ENCODE measurements around the gene PCARE. TPM values are rescaled to one million over a fixed set of nuclear protein-coding genes. Genes with fewer than 3 reads are reported as not detected.
A peak's percentile ranks its signal among the peaks of the same experiment; 100 is the strongest.

The PCARE gene
- polyA plus RNA-seq, 1 experiment = not detected

DNA sequence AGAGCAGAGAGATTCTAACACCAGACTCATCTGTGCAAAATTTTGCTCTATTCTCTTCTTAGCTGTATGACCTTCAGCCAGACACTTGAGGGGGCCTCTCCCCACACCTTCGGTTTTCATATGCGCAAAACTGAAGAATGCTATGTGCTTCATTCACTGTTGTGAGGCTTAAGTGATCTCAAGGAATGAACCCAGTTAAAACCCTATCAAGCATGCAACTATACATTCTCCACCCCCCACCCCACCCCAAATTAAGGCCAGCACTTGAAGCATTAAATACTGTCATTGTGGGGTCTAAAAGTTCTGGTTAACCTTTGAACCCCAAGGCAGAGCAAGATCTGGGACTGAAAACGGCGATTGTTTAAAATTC lies 10.0 kb downstream of the PCARE start:
- Histone ChIP-seq H3K27me3 (ENCODE audit: control insufficient read depth, insufficient read depth, low read length) (peaks cover 5% of the 10 kb centered on the region), H3K9me3 (ENCODE audit: control insufficient read depth, insufficient read depth, low read length) (no peaks in the 10 kb centered on the region), H3K4me3 (ENCODE audit: low read depth, low read length) (no peak overlapping the region), H3K27ac (ENCODE audit: low read depth, low read length) (no peak overlapping the region)
- TF ChIP-seq, protein P1, sequence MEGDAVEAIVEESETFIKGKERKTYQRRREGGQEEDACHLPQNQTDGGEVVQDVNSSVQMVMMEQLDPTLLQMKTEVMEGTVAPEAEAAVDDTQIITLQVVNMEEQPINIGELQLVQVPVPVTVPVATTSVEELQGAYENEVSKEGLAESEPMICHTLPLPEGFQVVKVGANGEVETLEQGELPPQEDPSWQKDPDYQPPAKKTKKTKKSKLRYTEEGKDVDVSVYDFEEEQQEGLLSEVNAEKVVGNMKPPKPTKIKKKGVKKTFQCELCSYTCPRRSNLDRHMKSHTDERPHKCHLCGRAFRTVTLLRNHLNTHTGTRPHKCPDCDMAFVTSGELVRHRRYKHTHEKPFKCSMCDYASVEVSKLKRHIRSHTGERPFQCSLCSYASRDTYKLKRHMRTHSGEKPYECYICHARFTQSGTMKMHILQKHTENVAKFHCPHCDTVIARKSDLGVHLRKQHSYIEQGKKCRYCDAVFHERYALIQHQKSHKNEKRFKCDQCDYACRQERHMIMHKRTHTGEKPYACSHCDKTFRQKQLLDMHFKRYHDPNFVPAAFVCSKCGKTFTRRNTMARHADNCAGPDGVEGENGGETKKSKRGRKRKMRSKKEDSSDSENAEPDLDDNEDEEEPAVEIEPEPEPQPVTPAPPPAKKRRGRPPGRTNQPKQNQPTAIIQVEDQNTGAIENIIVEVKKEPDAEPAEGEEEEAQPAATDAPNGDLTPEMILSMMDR (IDR thresholded peaks at IDR 0.05; ENCODE audit: low read depth, low read length) = no peak
- no peak for DNase-seq (ENCODE audit: low read depth, low spot score)
- CTCF ChIA-PET = interaction anchor here (1.0 to 1.7 kb wide), 2 partner anchors 43 to 106 kb away, joined by 3 to 4 read pairs; no protein-coding TSS in a partner anchor
- POLR2A ChIA-PET = interaction anchor here (1.1 kb wide), 1 partner anchor 52 kb away, joined by 4 read pairs; no protein-coding TSS in a partner anchor

DNA sequence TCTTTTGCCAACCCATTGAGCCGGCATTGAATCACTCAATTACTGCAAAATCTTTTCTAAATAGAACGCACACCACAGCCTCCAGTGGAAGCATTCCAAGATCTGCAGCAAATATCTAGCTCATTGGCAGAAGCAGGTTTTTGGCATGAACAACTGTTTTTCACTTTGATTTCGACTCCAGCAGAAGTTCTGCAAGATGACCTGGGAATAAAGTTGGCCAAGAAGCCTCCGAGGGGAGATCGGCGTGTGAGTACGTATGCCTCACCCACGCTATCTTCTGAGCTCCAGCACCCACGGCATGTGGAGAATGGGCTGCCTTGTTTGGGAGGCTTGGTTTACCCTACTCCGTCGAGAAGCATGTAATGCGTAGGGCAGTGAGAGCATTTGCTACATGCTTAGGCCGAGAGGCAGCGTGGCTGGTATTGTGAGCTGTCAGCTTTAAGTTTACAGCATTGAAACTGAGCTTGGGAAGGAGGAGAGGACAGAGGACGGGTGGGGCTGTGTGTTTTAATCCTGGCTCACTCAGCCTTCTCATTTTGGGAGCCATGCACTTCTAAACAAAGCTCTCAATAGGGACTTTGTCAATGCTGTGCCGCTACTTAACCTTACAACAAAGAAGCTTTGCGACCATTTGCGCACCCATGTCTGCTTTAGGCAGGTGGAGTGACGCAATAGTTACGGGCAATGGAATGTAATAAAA lies 10.5 kb downstream of the PCARE start:
- Histone ChIP-seq H3K27ac (ENCODE audit: low read depth, low read length) (peak overlapping the region; percentile 52), H3K4me3 (ENCODE audit: low read depth, low read length) (peak overlapping the region; percentile 25), H3K9me3 (ENCODE audit: control insufficient read depth, insufficient read depth, low read length) (no peaks in the 10 kb centered on the region), H3K27me3 (ENCODE audit: control insufficient read depth, insufficient read depth, low read length) (peaks cover 5% of the 10 kb centered on the region)
- ChIA-PET CTCF (interaction anchor here (1.0 to 1.7 kb wide), 4 partner anchors 12 to 105 kb away, joined by 3 to 4 read pairs (median 4); no protein-coding TSS in a partner anchor), POLR2A (interaction anchor here (1.1 kb wide), 1 partner anchor 52 kb away, joined by 4 read pairs; no protein-coding TSS in a partner anchor)
- DNase-seq (ENCODE audit: low read depth, low spot score) = peak; percentile 49
- TF ChIP-seq, protein P1 (IDR thresholded peaks at IDR 0.05; ENCODE audit: low read depth, low read length) = no peak

DNA sequence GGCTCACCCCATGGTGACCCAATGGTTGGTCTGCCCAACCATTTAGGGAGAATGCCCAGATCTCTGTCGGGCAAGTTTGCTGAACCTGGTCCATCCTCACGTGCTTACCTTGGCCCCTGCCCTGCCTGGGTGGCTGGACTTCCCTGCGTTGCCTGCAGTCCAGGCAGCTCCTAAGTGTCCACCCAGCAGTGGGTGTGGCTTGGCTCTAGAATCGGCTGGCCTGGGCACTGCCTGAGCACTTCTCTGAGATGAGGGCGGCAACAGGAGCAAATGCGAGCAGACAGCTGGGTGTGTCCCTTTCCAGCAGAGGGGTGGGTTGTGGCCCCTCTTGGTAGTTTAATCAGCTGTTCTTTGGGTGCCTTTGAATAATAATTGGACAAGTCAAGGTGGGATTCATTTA lies 11.3 kb downstream of the PCARE start:
- CTCF ChIA-PET = interaction anchor here (1.1 to 1.7 kb wide), 3 partner anchors 13 to 44 kb away, joined by 3 to 4 read pairs (median 4); no protein-coding TSS in a partner anchor
- Histone ChIP-seq H3K9me3 (ENCODE audit: control insufficient read depth, insufficient read depth, low read length) (no peaks in the 10 kb centered on the region), H3K27ac (ENCODE audit: low read depth, low read length) (no peak overlapping the region), H3K27me3 (ENCODE audit: control insufficient read depth, insufficient read depth, low read length) (peaks cover 5% of the 10 kb centered on the region), H3K4me3 (ENCODE audit: low read depth, low read length) (no peak overlapping the region)
- POLR2A ChIA-PET = no interaction called here
- TF ChIP-seq, protein P1 (IDR thresholded peaks at IDR 0.05; ENCODE audit: low read depth, low read length) = no peak
- no peak for DNase-seq (ENCODE audit: low read depth, low spot score)

DNA sequence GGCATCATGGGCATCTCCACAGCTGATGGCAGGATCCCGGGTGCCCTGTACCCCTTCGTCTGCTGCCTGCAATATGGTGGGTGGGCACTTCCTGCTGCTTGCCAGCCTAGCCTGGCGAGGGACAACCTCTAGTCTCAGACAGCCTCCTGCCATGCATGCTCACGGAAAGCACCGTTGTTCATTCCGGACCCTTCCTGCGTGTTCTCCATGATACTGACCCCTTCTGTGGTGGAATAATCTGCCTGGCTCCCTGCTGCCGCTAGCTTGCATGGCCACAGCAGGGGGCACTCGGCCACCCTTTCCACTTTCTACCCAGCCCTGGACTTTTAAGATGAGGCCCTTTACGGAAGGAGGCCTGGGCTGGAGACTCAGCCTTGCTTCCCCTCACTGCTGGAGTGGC lies 12.0 kb downstream of the PCARE start:
- H3K9me3 ChIP-seq (ENCODE audit: control insufficient read depth, insufficient read depth, low read length) = no peaks in the 10 kb centered on the region
- TF ChIP-seq, protein P1 (IDR thresholded peaks at IDR 0.05; ENCODE audit: low read depth, low read length) = no peak
- POLR2A ChIA-PET = no interaction called here
- DNase-seq (ENCODE audit: low read depth, low spot score) = no peak
- no peak overlapping the region for H3K4me3 ChIP-seq (ENCODE audit: low read depth, low read length)
- no peak overlapping the region for H3K27ac ChIP-seq (ENCODE audit: low read depth, low read length)
- peaks cover 5% of the 10 kb centered on the region for H3K27me3 ChIP-seq (ENCODE audit: control insufficient read depth, insufficient read depth, low read length)
- CTCF ChIA-PET = interaction anchor here (1.2 to 1.4 kb wide), 2 partner anchors 14 to 19 kb away, joined by 3 to 4 read pairs; no protein-coding TSS in a partner anchor

DNA sequence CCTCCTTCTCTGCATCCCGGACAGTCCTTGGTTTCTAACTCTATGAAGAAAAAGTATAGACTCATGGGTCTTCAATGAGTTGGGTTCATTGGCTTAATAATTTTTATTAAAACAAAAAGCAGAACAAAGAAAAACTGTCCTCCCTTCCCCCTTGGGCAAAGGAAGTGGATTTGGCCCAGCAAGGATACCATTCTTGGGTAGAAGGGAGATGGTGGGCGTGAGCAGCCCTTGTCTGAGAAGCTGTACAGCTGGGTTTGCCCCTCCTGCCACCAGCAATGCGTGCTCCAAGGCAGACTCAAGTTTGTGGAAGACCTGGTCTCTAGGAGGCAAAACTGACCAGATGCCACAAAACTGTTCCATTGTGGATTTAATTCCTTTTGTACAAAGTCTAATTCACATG lies 12.7 kb downstream of the PCARE start:
- DNase-seq (ENCODE audit: low read depth, low spot score) = no peak
- TF ChIP-seq, protein P1 (IDR thresholded peaks at IDR 0.05; ENCODE audit: low read depth, low read length) = no peak
- H3K27me3 ChIP-seq (ENCODE audit: control insufficient read depth, insufficient read depth, low read length) = peaks cover 5% of the 10 kb centered on the region
- H3K9me3 ChIP-seq (ENCODE audit: control insufficient read depth, insufficient read depth, low read length) = no peaks in the 10 kb centered on the region
- ChIA-PET POLR2A (no interaction called here), CTCF (interaction anchor here (0.6 to 1.2 kb wide), 2 partner anchors 15 to 495 kb away, joined by 3 read pairs; no protein-coding TSS in a partner anchor)
- H3K27ac ChIP-seq (ENCODE audit: low read depth, low read length) = no peak overlapping the region
- H3K4me3 ChIP-seq (ENCODE audit: low read depth, low read length) = no peak overlapping the region
